Measurements from ENCODE around the gene EYA4. TPM values are rescaled to one million over a fixed set of nuclear protein-coding genes. Genes with fewer than 3 reads are reported as not detected.

Gene EYA4
- total and polyA plus RNA-seq, 2 of the 4 experiments (the other 2 are of a cell fraction): 5.7 to 11.1 TPM

DNA sequence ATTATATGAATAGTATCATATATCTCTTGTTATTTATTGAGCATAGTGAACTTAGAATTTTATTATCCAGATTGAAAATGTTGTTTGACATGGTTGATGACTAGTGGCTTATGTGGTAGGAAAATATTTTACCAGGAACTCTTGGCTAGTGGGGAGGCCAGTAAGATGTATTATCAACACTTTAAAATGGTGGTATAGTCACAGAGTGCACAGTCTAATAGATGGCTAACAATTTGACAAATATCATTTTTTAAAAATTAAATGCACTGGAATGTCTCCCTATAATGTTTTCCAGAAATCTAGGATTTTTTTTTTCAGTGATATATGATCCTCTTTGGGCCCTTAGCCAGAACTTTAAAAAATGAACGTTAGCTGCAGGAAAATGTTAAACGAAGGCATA lies 26.9 kb upstream of the EYA4 start (continued):
- TF ChIP-seq, protein P1, sequence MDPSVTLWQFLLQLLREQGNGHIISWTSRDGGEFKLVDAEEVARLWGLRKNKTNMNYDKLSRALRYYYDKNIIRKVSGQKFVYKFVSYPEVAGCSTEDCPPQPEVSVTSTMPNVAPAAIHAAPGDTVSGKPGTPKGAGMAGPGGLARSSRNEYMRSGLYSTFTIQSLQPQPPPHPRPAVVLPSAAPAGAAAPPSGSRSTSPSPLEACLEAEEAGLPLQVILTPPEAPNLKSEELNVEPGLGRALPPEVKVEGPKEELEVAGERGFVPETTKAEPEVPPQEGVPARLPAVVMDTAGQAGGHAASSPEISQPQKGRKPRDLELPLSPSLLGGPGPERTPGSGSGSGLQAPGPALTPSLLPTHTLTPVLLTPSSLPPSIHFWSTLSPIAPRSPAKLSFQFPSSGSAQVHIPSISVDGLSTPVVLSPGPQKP (IDR thresholded peaks at IDR 0.05; ENCODE audit: borderline replicate concordance, low read depth, low read length): no peak
- no peak for TF ChIP-seq RAD21 (IDR thresholded peaks at IDR 0.05; ENCODE audit: low read length)

DNA sequence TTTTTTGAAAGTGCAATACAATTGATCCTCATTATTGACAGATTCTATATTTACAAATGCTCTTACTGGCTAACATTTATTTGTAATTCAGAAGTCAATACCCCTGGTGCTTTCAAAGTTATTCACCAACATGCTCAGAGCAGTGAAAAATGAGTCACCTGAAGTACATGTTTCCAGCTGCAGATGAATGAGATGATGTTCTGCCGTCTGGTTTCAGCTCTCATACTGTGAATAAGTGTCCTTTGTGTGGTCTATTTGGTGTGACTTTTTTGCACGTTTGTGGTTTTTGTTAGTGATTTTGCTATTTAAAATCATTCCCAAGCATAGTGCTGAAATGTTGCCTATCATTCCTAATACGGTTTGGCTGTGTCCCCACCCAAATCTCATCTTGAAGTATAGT lies 22.3 kb upstream of the EYA4 start:
- DNase-seq: peak; percentile 47
- dilution Hi-C loops (cut with HindIII; ENCODE audit: low sequenced_read_pairs, unreplicated experiment): no loop called here
- H2BK120ac ChIP-seq (ENCODE audit: low read depth, low read length): no peak overlapping the region
- no peaks in the 10 kb centered on the region for H3K9me3 ChIP-seq (ENCODE audit: control insufficient read depth, insufficient read depth, low read length)
- H3K9ac ChIP-seq (ENCODE audit: low read depth, low read length): no peak overlapping the region
- no peak overlapping the region for H3K4me2 ChIP-seq (ENCODE audit: low read depth, low read length)
- H2AFZ ChIP-seq (replicated peaks; ENCODE audit: low read length, poor library complexity): no peak overlapping the region
- H3K4me3 ChIP-seq (ENCODE audit: insufficient read depth, low read depth, low read length): no peak overlapping the region
- H2AK9ac ChIP-seq (replicated peaks; ENCODE audit: low read depth, low read length, poor library complexity): no peak overlapping the region
- ATAC-seq (ENCODE audit: low read depth): no peak
- no peak overlapping the region for H3K27ac ChIP-seq (ENCODE audit: insufficient read depth, low read length)
- no peak overlapping the region for H3K56ac ChIP-seq (ENCODE audit: extremely low read depth, insufficient read depth, low read length)
- H4K91ac ChIP-seq (ENCODE audit: insufficient read depth, low read depth, low read length): no peak overlapping the region
- no peak overlapping the region for H3K4ac ChIP-seq (ENCODE audit: low read depth, low read length)
- H2BK20ac ChIP-seq (ENCODE audit: low read depth, low read length): no peak overlapping the region
- no TSS peak for BruUV-seq (replicated peaks)
- no peaks in the 10 kb centered on the region for H3K79me1 ChIP-seq (ENCODE audit: low read depth in 1 of 2, low read length in 2 of 2)
- no peaks in the 10 kb centered on the region for H3K27me3 ChIP-seq (ENCODE audit: control insufficient read depth, insufficient read depth, low read length)
- ChIA-PET POLR2A (ENCODE audit: unreplicated experiment) (no interaction called here), CTCF (no interaction called here)
- no peaks in the 10 kb centered on the region for H3K4me1 ChIP-seq (ENCODE audit: control insufficient read depth, insufficient read depth, low read length)
- in situ Hi-C loops (cut with MboI; ENCODE audit: low sequenced_read_pairs): no loop called here
- H2AK5ac ChIP-seq (ENCODE audit: low read depth, low read length): no peak overlapping the region
- H4K20me1 ChIP-seq (ENCODE audit: insufficient read depth, low read length): no peaks in the 10 kb centered on the region
- H3K18ac ChIP-seq (ENCODE audit: low read depth, low read length): no peak overlapping the region
- no CpG with 5 or more reads among the region's 3 CpGs for WGBS, 2 experiments (ENCODE audit: extremely low coverage in 2 of 2, insufficient read length in 1 of 2)
- H4K8ac ChIP-seq (ENCODE audit: low read depth in 2 of 2, low read length in 2 of 2): no peak overlapping the region
- H3K14ac ChIP-seq (replicated peaks; ENCODE audit: low read depth, low read length): no peak overlapping the region
- no peak overlapping the region for H2BK15ac ChIP-seq (ENCODE audit: low read depth, low read length)
- H3K9me1 ChIP-seq (ENCODE audit: insufficient read depth, low read length): no peaks in the 10 kb centered on the region
- no peak overlapping the region for H4K5ac ChIP-seq (ENCODE audit: low read depth, low read length)
- H3K23ac ChIP-seq (ENCODE audit: low read depth, low read length): no peak overlapping the region
- no peaks in the 10 kb centered on the region for H3K36me3 ChIP-seq (ENCODE audit: control insufficient read depth, insufficient read depth, low read length)
- intact Hi-C loops (cut with micrococcal nuclease): no loop called here
- no peak overlapping the region for H2BK5ac ChIP-seq (ENCODE audit: low read depth, low read length, poor library complexity, severe bottlenecking)
- no peak for TF ChIP-seq SMC3 (IDR thresholded peaks at IDR 0.05; ENCODE audit: low read depth, low read length)
- TF ChIP-seq, protein P2, sequence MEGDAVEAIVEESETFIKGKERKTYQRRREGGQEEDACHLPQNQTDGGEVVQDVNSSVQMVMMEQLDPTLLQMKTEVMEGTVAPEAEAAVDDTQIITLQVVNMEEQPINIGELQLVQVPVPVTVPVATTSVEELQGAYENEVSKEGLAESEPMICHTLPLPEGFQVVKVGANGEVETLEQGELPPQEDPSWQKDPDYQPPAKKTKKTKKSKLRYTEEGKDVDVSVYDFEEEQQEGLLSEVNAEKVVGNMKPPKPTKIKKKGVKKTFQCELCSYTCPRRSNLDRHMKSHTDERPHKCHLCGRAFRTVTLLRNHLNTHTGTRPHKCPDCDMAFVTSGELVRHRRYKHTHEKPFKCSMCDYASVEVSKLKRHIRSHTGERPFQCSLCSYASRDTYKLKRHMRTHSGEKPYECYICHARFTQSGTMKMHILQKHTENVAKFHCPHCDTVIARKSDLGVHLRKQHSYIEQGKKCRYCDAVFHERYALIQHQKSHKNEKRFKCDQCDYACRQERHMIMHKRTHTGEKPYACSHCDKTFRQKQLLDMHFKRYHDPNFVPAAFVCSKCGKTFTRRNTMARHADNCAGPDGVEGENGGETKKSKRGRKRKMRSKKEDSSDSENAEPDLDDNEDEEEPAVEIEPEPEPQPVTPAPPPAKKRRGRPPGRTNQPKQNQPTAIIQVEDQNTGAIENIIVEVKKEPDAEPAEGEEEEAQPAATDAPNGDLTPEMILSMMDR (conservative IDR thresholded peaks at IDR 0.05; ENCODE audit: low read depth, low read length): no peak
- TF ChIP-seq RAD21 (IDR thresholded peaks at IDR 0.05; ENCODE audit: low read length): no peak
- no peak for TF ChIP-seq NFE2L2 (IDR thresholded peaks at IDR 0.05; ENCODE audit: low read depth, low read length)
- no peak for TF ChIP-seq RFX5 (IDR thresholded peaks at IDR 0.05; ENCODE audit: low read depth, low read length)
- TF ChIP-seq, protein P1 (IDR thresholded peaks at IDR 0.05; ENCODE audit: borderline replicate concordance, low read depth, low read length): no peak
- no peak for TF ChIP-seq MXI1 (IDR thresholded peaks at IDR 0.05; ENCODE audit: borderline replicate concordance, low read depth, low read length)
- TF ChIP-seq BHLHE40 (IDR thresholded peaks at IDR 0.05; ENCODE audit: low read depth, low read length): no peak
- no peak for TF ChIP-seq CEBPB (IDR thresholded peaks at IDR 0.05; ENCODE audit: low read depth, low read length)
- no peak for TF ChIP-seq CHD1 (IDR thresholded peaks at IDR 0.05; ENCODE audit: low read depth, low read length)
- TF ChIP-seq MAFK (IDR thresholded peaks at IDR 0.05; ENCODE audit: low read depth, low read length): no peak
- TF ChIP-seq, protein P3, sequence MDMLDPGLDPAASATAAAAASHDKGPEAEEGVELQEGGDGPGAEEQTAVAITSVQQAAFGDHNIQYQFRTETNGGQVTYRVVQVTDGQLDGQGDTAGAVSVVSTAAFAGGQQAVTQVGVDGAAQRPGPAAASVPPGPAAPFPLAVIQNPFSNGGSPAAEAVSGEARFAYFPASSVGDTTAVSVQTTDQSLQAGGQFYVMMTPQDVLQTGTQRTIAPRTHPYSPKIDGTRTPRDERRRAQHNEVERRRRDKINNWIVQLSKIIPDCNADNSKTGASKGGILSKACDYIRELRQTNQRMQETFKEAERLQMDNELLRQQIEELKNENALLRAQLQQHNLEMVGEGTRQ (IDR thresholded peaks at IDR 0.05; ENCODE audit: low read depth, low read length): no peak
- TF ChIP-seq POLR2A (IDR thresholded peaks at IDR 0.05; ENCODE audit: low read depth, low read length): no peak

Measured in IMR-90 (cell line).